ENCODE measurements around the gene BACH2.

BACH2 gene

DNA sequence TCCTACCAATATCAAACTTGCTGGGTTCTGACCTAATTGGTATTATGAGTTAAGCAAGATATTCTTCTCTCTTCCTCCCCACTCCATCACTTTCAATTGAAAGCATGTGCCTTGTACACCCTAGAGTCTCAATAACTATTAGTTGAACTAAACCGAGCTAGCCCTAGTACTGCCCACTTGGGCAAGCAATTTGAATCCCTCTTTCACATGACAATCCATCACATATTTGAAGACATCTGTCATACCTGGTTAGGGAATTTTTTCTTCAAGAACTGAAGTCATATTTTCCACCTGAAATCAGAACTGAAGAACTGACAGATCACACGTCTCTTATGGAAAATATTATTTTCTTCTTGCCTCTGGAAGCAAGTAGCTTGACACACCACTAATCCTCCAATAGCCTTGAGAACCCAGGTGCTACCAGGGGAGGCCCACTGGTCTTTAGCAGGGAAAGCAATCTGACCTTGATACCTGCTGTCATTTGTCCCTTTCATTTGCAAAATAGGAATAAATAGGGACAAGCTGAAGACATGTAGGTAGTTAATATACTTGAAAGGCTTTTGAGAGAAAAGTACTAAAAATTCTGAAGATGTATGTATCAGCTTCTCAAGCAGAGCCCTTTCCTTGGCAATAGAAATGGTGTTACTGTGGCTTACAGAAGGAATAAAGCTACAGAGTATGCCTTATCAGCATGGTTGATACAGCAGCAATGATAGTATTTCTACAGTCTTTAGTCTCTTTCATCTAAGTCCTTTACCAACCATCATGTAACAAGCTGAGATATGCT, 331.0 kb downstream of the BACH2 start:
- in situ Hi-C loops (cut with MboI; ENCODE audit: low sequenced_read_pairs): no loop called here

DNA sequence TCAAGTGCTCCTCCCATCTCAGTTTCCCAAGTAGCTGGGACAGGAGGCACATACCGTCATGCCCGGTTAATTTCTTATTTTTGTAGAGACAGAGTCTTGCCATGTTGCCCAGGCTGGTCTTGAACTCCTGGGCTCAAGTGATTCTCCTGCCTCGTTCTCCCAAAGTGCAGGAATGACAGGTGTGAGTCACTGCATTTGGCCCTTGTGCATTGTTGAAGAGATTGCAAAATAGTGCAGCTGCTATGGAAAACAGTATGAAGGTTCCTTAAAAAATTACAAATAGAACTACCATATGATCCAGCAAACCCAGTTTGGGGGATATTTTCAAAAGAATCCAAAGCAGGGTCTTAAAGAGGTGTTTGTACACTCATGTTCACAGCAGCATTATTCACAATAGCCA, 333.3 kb downstream of the BACH2 start:
- DNase-seq (ENCODE audit: low spot score in 2 of 2): no peak
- Histone ChIP-seq H3K27me3 (ENCODE audit: low read depth) (peaks cover 18% of the 10 kb centered on the region), H3K4me3 (no peak overlapping the region), H3K9me3 (no peaks in the 10 kb centered on the region), H3K36me3 (replicated peaks) (no peaks in the 10 kb centered on the region), H3K4me1 (no peaks in the 10 kb centered on the region)
- in situ Hi-C loops (cut with MboI; ENCODE audit: low sequenced_read_pairs): no loop called here

More for the DNA sequence above, 331.0 kb downstream of the BACH2 start:
- H3K9me3 ChIP-seq: no peaks in the 10 kb centered on the region
- H3K27me3 ChIP-seq (ENCODE audit: low read depth): peaks cover 11% of the 10 kb centered on the region
- DNase-seq (ENCODE audit: low spot score in 2 of 2): no peak
- H3K4me3 ChIP-seq: no peak overlapping the region
- H3K4me1 ChIP-seq: no peaks in the 10 kb centered on the region
- H3K36me3 ChIP-seq (replicated peaks): no peaks in the 10 kb centered on the region

DNA sequence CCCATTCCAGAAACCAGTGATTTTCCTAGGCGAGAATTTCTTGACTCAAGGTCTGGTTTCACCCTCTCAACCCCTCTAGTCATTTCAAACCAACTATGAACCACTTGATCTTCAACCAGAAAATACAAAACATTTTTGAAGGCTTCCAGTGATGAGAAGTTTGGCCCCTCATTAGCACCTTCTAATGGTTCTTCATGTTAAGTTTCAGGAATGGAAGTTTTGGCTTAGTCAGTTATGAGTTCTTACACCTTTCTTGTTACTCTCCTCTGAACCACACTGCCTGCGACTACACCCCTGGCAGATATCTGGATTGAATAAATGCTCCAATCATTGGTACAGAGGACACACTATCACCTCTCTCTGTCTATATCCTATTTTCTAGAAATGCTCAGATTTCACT, 335.2 kb downstream of the BACH2 start:
- H3K36me3 ChIP-seq (replicated peaks): no peaks in the 10 kb centered on the region
- H3K9me3 ChIP-seq: no peaks in the 10 kb centered on the region
- in situ Hi-C loops (cut with MboI; ENCODE audit: low sequenced_read_pairs): no loop called here
- peaks cover 18% of the 10 kb centered on the region for H3K27me3 ChIP-seq (ENCODE audit: low read depth)
- no peak for DNase-seq (ENCODE audit: low spot score in 2 of 2)
- H3K4me1 ChIP-seq: no peaks in the 10 kb centered on the region
- H3K4me3 ChIP-seq: no peak overlapping the region

DNA sequence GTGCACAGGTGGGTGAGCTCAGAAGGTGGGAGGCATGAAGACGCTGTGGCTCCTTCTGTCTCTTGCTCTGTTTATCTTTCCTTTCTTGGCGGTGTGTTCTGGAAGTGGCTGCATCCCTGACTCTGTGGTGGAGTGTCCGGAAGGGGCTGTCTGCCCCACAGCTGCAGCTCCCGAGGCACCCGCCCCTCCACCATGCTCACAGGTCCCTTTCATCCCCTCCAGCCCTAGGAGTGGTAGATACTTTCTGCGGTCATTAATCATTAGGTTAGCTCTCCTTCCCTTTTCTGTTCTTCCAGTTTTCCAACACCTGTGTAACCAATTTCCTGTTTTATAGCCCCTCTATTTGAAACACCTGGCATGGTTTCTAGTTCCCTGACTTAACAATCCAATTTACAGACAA, 336.8 kb downstream of the BACH2 start:
- no peaks in the 10 kb centered on the region for H3K9me3 ChIP-seq
- H3K4me3 ChIP-seq: no peak overlapping the region
- no peak for DNase-seq (ENCODE audit: low spot score in 2 of 2)
- no peaks in the 10 kb centered on the region for H3K36me3 ChIP-seq (replicated peaks)
- H3K27me3 ChIP-seq (ENCODE audit: low read depth): peaks cover 18% of the 10 kb centered on the region
- no peaks in the 10 kb centered on the region for H3K4me1 ChIP-seq
- in situ Hi-C loops (cut with MboI; ENCODE audit: low sequenced_read_pairs): no loop called here

DNA sequence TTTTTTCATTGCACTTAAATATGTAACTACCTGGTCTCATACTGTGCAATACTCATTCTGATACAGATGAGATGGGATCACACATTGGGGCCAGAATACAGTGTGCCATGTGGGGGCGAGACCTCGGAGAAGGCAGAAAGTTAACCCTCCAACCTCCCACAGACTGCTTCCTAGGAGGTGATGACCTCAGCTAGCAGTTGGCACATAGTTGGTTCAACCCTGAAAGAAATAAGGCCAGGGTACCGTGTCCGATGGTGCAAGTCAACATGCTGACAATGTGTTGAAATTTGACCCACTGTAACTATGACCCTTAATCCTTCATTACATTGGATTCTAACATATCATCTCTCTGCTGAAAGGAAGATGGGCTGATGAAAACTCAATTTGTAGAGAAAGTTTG, 340.5 kb downstream of the BACH2 start:
- no peak for DNase-seq (ENCODE audit: low spot score in 2 of 2)
- Histone ChIP-seq H3K9me3 (no peaks in the 10 kb centered on the region), H3K4me3 (no peak overlapping the region), H3K27me3 (ENCODE audit: low read depth) (peaks cover 13% of the 10 kb centered on the region), H3K36me3 (replicated peaks) (no peaks in the 10 kb centered on the region), H3K4me1 (peaks cover 10% of the 10 kb centered on the region; the same call in 1 of the 2 replicates)
- in situ Hi-C loops (cut with MboI; ENCODE audit: low sequenced_read_pairs): no loop called here

DNA sequence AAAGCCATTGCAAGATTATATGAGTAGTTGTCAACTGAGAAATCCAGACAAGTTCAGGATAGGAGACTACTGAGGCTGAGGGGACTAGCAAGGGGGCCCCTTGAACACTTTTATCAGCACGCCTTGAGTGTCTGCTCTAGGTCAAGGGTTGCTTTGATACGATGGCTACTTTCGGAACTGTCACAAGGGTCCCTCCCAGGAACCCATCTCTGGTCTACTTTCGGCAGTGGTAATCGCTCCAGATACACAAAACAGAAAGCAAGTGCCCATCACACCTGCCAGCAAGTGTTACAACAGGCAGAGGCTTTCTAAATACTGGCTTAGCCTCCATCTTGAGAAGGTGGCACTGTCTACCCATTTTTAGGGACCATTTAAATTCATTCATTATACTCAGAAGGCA, 341.3 kb downstream of the BACH2 start:
- in situ Hi-C loops (cut with MboI; ENCODE audit: low sequenced_read_pairs): no loop called here
- peaks cover 10% of the 10 kb centered on the region; the same call in 1 of the 2 replicates for H3K4me1 ChIP-seq
- H3K36me3 ChIP-seq (replicated peaks): no peaks in the 10 kb centered on the region
- H3K9me3 ChIP-seq: no peaks in the 10 kb centered on the region
- DNase-seq (ENCODE audit: low spot score in 2 of 2): no peak
- no peak overlapping the region for H3K4me3 ChIP-seq
- peaks cover 5% of the 10 kb centered on the region for H3K27me3 ChIP-seq (ENCODE audit: low read depth)

DNA sequence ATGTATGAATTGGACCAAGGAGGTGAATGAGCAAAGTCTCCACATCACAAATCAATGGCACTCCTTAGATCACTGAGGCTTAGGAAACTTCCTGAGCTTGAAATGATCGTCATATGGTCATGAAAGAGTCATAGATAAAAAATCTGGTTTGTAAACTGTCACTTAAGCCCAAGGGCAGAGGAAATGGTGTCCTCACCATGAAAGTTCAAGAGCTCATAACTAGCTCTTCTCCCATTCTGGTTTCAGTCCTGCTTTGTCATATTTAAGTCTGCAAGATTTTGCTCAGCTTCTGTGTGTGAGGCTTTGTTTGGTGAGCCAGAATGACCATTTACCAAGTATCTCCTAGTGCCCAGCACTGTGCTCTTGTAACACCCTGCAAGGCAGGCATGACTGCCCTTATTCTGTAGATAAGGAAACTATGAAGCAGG, 341.9 kb downstream of the BACH2 start:
- Histone ChIP-seq H3K4me1 (peaks cover 10% of the 10 kb centered on the region; the same call in 1 of the 2 replicates), H3K4me3 (no peak overlapping the region), H3K36me3 (replicated peaks) (no peaks in the 10 kb centered on the region), H3K27me3 (ENCODE audit: low read depth) (no peaks in the 10 kb centered on the region), H3K9me3 (no peaks in the 10 kb centered on the region)
- DNase-seq (ENCODE audit: low spot score in 2 of 2): no peak
- in situ Hi-C loops (cut with MboI; ENCODE audit: low sequenced_read_pairs): no loop called here

DNA sequence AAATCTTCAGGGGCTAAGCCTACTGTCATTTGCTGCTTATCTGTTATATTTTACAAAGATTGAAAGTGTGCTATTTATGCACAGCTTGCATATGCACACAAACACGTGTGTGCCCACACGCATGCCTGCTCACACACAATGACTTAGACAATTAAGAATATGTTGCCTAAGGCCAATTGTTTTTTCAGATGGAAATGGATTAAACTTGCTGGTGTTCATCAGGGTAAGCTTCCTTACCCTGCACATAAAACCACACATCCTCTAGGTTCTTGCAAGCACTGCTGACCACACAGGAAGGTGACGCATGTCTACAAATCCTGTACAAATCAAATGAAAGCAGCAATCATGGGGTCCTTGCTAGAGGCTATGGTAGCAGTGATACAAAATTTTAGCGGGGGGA, 344.0 kb downstream of the BACH2 start:
- H3K4me1 ChIP-seq: peaks cover 10% of the 10 kb centered on the region; the same call in 1 of the 2 replicates
- no peak overlapping the region for H3K4me3 ChIP-seq
- H3K27me3 ChIP-seq (ENCODE audit: low read depth): no peaks in the 10 kb centered on the region
- in situ Hi-C loops (cut with MboI; ENCODE audit: low sequenced_read_pairs): no loop called here
- DNase-seq (ENCODE audit: low spot score in 2 of 2): peak; percentile 46 to 71
- no peaks in the 10 kb centered on the region for H3K36me3 ChIP-seq (replicated peaks)
- H3K9me3 ChIP-seq: no peaks in the 10 kb centered on the region

DNA sequence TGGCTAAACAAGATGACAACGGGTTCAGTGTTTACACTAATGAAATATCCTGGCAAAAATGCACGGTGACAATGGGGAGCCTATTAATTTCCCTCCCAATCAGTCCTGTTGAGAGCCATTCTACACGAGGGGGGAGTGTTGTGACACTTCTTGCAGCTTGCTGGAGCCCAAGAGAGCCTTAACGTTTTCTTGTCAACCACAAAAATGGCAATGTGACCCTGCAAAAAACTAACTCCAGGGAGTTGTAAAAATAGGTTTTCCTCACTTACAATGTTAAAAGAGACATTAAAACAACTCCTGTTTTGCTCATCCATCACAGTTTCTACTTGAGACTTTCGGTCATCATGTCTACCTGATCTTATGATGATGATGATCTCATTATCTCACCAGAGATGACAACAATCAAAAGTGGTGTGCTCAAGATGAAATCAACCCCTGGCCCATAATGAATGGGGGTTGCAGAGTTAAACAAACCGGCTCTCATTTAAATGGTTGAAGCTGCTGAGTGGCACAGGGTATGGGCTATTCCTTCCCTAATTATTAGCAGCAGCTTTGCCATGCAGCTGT, 344.5 kb downstream of the BACH2 start:
- H3K27me3 ChIP-seq (ENCODE audit: low read depth): no peaks in the 10 kb centered on the region
- DNase-seq (ENCODE audit: low spot score in 2 of 2): no peak
- H3K36me3 ChIP-seq (replicated peaks): no peaks in the 10 kb centered on the region
- in situ Hi-C loops (cut with MboI; ENCODE audit: low sequenced_read_pairs): no loop called here
- no peak overlapping the region for H3K4me3 ChIP-seq
- H3K4me1 ChIP-seq: peaks cover 10% of the 10 kb centered on the region; the same call in 1 of the 2 replicates
- no peaks in the 10 kb centered on the region for H3K9me3 ChIP-seq

DNA sequence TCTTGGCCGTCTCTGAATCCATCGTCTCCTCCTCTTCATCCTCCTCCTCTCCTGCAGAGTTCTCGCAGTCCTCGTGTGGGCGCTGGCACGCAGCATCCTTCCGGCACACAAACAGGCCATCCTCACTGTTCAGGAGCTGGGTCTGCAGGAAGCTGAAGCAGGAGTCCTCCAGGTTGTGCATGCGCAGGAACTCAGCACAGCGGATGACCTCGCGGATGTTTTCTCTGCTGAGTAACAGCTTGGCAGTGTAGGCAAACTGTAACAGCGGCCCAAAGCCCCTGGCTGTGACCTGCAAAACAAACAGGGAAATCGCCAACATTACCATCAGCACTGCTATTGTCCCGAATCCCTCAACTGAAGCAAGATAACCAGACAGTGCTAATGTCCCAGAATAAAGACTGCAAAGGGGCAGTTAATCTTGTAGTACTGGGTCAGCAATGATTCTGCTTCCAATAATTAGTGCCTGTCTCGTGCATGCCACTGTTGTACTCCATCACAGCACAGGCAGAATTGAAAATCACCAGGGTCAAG, 345.0 kb downstream of the BACH2 start:
- H3K4me1 ChIP-seq: peaks cover 10% of the 10 kb centered on the region; the same call in 1 of the 2 replicates
- no peak overlapping the region for H3K4me3 ChIP-seq
- H3K9me3 ChIP-seq: no peaks in the 10 kb centered on the region
- H3K27me3 ChIP-seq (ENCODE audit: low read depth): no peaks in the 10 kb centered on the region
- no peaks in the 10 kb centered on the region for H3K36me3 ChIP-seq (replicated peaks)
- in situ Hi-C loops (cut with MboI; ENCODE audit: low sequenced_read_pairs): no loop called here
- no peak for DNase-seq (ENCODE audit: low spot score in 2 of 2)

DNA sequence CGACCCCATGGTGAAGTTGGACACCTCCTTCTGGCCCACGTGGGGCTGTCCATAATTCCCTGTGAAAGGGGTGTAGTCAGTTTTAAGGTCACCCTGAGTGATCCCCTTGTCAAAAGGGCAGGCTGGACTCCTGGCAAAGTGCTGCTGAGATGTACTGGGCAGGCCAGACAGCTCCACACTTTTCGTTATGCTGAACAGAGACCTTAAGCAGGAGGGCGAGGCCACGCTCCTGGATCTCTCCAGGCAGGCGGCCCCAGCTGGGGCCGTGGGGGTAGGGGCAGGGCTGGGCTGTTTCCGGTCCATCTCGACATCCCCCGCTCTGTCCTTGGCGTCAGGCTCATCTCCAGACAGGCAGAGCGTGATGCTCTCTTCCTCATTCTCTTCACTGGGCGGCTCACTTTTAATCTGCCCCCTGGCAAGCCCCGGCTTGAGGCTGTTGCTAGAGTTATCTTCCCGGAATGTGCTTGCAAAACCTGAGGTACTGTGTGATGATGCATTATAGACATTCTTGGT, 345.7 kb downstream of the BACH2 start:
- Histone ChIP-seq H3K4me3 (no peak overlapping the region), H3K9me3 (no peaks in the 10 kb centered on the region), H3K27me3 (ENCODE audit: low read depth) (no peaks in the 10 kb centered on the region), H3K4me1 (peaks cover 10% of the 10 kb centered on the region; the same call in 1 of the 2 replicates), H3K36me3 (replicated peaks) (no peaks in the 10 kb centered on the region)
- DNase-seq (ENCODE audit: low spot score in 2 of 2): no peak
- in situ Hi-C loops (cut with MboI; ENCODE audit: low sequenced_read_pairs): no loop called here

DNA sequence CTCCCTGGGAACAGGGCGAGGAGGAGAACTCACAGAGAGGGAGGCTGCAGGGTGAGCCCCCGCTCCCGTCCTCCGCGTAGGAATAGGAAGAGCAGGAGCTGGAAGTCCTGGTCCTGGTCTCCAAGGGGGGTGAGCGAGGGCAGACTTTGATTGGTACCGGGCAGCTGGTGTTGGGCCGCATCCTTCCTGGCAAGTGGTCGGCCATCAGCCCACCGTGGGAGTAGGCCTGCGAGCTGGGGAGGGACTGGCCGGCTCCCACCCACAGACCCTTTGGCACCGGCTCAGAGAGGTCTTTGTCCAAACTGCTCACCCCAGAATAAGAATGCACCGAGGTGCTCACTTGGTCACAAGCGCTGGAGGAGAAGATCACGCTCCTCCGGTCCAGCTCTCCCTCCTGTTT, 346.2 kb downstream of the BACH2 start:
- no peak for DNase-seq (ENCODE audit: low spot score in 2 of 2)
- H3K4me1 ChIP-seq: peaks cover 10% of the 10 kb centered on the region; the same call in 1 of the 2 replicates
- no peaks in the 10 kb centered on the region for H3K9me3 ChIP-seq
- H3K36me3 ChIP-seq (replicated peaks): no peaks in the 10 kb centered on the region
- no peaks in the 10 kb centered on the region for H3K27me3 ChIP-seq (ENCODE audit: low read depth)
- no peak overlapping the region for H3K4me3 ChIP-seq
- in situ Hi-C loops (cut with MboI; ENCODE audit: low sequenced_read_pairs): no loop called here

DNA sequence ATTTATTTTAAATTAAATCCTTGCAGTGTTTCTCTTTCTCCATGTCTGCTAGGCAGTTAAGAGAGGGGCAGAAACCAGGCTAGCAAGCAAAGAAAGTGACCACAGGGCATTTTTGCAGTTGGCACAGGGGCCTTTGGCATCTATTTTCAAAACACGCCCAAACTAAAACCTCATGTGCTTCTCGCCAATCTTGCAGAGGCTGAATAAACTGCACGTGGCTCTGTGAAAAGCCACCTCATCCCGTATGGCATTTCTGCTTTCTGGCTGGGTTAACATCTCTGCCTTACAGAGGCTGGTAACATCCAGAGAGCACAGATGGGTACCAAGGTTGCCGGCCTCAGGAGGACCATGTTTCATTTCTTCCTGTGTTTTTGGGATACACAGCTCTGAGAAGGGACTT, 347.8 kb downstream of the BACH2 start:
- H3K27me3 ChIP-seq (ENCODE audit: low read depth): no peaks in the 10 kb centered on the region
- in situ Hi-C loops (cut with MboI; ENCODE audit: low sequenced_read_pairs): no loop called here
- no peaks in the 10 kb centered on the region for H3K9me3 ChIP-seq
- DNase-seq (ENCODE audit: low spot score in 2 of 2): no peak
- H3K4me3 ChIP-seq: no peak overlapping the region
- H3K4me1 ChIP-seq: peaks cover 10% of the 10 kb centered on the region; the same call in 1 of the 2 replicates
- H3K36me3 ChIP-seq (replicated peaks): no peaks in the 10 kb centered on the region

DNA sequence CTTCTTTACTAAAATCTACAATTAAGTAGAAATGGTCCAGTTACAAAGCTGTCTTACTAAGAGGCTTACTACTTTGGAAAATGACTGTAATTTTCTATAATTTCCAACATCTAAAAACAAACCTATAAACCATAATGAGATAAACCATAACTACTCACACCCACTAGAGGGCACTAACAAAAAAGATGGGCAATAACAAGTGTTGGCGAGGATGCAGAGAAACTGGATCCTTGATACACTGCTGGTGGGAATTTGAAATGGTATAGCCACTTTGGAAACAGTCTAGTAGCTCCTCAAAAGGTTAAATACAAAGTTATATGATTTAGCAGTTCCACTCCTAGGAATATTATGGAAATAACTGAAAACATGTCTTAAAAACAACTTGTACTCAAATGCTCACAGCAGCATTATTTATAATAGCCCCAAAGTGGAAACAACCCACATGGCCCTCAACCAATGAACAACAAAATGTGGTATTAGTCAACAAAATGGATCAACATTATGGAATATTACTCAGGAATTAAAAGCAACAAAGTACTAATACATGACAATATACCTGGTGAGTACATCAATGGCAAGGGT, 351.7 kb downstream of the BACH2 start:
- H3K9me3 ChIP-seq: no peaks in the 10 kb centered on the region
- no peaks in the 10 kb centered on the region for H3K4me1 ChIP-seq
- no peak for DNase-seq (ENCODE audit: low spot score in 2 of 2)
- H3K36me3 ChIP-seq (replicated peaks): no peaks in the 10 kb centered on the region
- H3K27me3 ChIP-seq (ENCODE audit: low read depth): no peaks in the 10 kb centered on the region
- H3K4me3 ChIP-seq: no peak overlapping the region
- in situ Hi-C loops (cut with MboI; ENCODE audit: low sequenced_read_pairs): no loop called here

Data from HAP-1 (cell line).